Thyroid gland (tissue), 4 donors: ENCODE measurements around the gene ALDH3A1. TPM values are rescaled to one million over a fixed set of nuclear protein-coding genes. Genes with fewer than 3 reads are reported as not detected.
A peak's percentile ranks its signal among the peaks of the same experiment; 100 is the strongest.

Experiments used
- DNase-seq, 2 donors: peaks; one replicate each; pipeline ENCODE4 v3.0.0-alpha.2; 2019
- H3K27ac ChIP-seq, 3 donors: fragments of 200-600 bp; sonication (generic); 1 replicate in 2 of 3; 2 replicates in 1 of 3; pipeline ENCODE4 v1.5.1; 2016 to 2019; ENCODE audit warnings: mild to moderate bottlenecking in 1 of 3, moderate library complexity in 1 of 3
- H3K27me3 ChIP-seq: fragments of 200-600 bp; sonication (generic); one replicate; pipeline ENCODE4 v1.5.1; 2019
- H3K36me3 ChIP-seq, 2 donors: fragments of 200-600 bp; sonication (generic); one replicate each; pipeline ENCODE4 v1.5.1; 2016 to 2019
- H3K4me1 ChIP-seq, 2 donors: fragments of 200-600 bp; sonication (generic); one replicate each; pipeline ENCODE4 v1.5.1; 2017 to 2019
- H3K4me3 ChIP-seq, 3 donors: fragments of 200-600 bp; sonication (generic); replicated peaks in 1 of 3; 1 replicate in 2 of 3; 2 replicates in 1 of 3; pipeline ENCODE4 v1.5.1; 2016; ENCODE audit warnings: mild to moderate bottlenecking in 1 of 3
- H3K9me3 ChIP-seq: fragments of 200-600 bp; sonication (generic); one replicate; pipeline ENCODE4 v1.5.1; 2017
- POLR2A ChIP-seq, 2 donors: fragments of 450-650 bp; IDR thresholded peaks; one replicate each; pipeline ENCODE4 v1.6.1; 2017; ENCODE audit warnings: antibody characterized with exemption in 2 of 2, mild to moderate bottlenecking in 2 of 2, moderate library complexity in 1 of 2
- WGBS, 2 donors: methylation state at CpG; one replicate each; pipeline ENCODE4 v1.1.5; 2017; 5-methylcytosine and 5-hydroxymethylcytosine counted together
- intact Hi-C: fragments of 100-400 bp; cut with DNase I; formaldehyde crosslinking; loops from one replicate; pipeline ENCODE4 v1.15.1; 2023
- total RNA-seq, 4 donors: library from RNA; depleted of rRNA; stranded (reverse); fragments of >200 nt; gene quantifications; one replicate each; pipeline ENCODE4 v1.2.3, GENCODE V29; 2016
- TF ChIP-seq, protein P1 (sequence below), 6 experiments: fragments of 200-600 bp in 3 of 6; fragments of 450-650 bp in 3 of 6; sonication (generic) in 3 of 6; IDR thresholded peaks; one replicate each; pipeline ENCODE4 v1.5.1; 2016 to 2019; ENCODE audit warnings: antibody characterized with exemption in 6 of 6, mild to moderate bottlenecking in 2 of 6, inconsistent platforms in 1 of 6, moderate library complexity in 1 of 6

Gene ALDH3A1
- total RNA-seq, 4 donors from 2014 or later: 0.94 to 1.6 (median 1.1) TPM; not detected in 1

DNA sequence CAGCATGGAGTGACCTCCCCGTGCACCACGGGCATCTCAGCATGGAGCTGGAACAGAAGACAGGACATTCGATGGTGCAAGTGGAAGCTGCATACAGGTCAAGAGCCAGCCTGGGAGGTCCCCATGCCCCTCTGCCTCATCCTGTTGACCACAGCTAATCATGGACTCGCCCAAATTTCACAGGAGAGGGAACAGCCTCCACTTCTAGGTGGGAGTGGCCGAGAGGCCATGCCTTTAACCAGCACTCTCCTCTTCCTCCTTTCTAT, 28.0 kb downstream of the ALDH3A1 start:
- peak overlapping the region; percentile 1 to 59 (median 47) for H3K27ac ChIP-seq
- no peak for DNase-seq
- H3K27me3 ChIP-seq: no peaks in the 10 kb centered on the region
- no peaks in the 10 kb centered on the region for H3K36me3 ChIP-seq
- H3K4me1 ChIP-seq: peaks cover 26 to 58% of the 10 kb centered on the region in 2 donors
- intact Hi-C loops: no loop called here
- no peak for TF ChIP-seq POLR2A (IDR thresholded peaks at IDR 0.05)
- TF ChIP-seq, protein P1, sequence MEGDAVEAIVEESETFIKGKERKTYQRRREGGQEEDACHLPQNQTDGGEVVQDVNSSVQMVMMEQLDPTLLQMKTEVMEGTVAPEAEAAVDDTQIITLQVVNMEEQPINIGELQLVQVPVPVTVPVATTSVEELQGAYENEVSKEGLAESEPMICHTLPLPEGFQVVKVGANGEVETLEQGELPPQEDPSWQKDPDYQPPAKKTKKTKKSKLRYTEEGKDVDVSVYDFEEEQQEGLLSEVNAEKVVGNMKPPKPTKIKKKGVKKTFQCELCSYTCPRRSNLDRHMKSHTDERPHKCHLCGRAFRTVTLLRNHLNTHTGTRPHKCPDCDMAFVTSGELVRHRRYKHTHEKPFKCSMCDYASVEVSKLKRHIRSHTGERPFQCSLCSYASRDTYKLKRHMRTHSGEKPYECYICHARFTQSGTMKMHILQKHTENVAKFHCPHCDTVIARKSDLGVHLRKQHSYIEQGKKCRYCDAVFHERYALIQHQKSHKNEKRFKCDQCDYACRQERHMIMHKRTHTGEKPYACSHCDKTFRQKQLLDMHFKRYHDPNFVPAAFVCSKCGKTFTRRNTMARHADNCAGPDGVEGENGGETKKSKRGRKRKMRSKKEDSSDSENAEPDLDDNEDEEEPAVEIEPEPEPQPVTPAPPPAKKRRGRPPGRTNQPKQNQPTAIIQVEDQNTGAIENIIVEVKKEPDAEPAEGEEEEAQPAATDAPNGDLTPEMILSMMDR (IDR thresholded peaks at IDR 0.05): no peak
- H3K4me3 ChIP-seq: no peak overlapping the region
- no peaks in the 10 kb centered on the region for H3K9me3 ChIP-seq
- 69 to 78% methylated on average over 5 of the region's 5 CpGs for WGBS, 2 donors

DNA sequence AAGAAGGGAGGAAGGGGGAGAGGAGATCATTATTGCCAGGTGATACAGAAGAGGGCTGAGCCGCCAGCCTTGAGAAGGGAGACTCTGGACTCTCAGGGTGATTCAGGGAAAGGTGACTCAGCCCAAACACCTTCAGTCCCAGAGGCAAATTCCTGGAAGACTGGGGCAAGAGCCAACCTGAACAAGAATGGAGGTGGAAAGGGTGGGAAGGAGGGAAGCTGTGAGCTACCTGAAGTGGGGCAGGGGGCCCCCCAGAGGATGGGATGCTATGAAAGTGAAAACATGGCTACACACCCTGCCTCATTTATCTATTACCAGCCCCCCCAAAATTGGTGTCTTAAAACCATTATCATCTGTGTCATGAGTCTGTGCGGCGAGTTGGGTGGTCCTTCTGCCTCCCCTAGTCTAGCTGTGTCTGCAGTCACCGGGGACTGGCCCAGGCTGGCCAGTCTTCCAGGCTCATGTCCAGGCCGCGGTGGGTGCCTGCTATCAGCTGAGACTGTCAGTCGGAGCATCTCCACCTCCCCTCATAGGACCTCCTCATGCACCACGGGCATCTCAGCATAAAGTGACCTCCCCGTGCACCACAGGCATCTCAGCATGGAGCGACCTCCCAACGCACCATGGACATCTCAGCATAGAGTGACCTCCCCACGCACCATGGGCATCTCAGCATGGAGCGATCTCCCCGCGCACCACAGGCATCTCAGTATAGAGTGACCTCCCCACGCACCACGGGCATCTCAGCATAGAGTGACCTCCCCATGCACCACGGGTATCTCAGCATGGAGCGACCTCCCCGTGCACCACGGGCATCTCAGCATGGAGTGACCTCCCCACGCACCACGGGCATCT, 28.5 kb downstream of the ALDH3A1 start:
- peak overlapping the region in 1 of 3 donors; percentile 59 for H3K27ac ChIP-seq

DNA sequence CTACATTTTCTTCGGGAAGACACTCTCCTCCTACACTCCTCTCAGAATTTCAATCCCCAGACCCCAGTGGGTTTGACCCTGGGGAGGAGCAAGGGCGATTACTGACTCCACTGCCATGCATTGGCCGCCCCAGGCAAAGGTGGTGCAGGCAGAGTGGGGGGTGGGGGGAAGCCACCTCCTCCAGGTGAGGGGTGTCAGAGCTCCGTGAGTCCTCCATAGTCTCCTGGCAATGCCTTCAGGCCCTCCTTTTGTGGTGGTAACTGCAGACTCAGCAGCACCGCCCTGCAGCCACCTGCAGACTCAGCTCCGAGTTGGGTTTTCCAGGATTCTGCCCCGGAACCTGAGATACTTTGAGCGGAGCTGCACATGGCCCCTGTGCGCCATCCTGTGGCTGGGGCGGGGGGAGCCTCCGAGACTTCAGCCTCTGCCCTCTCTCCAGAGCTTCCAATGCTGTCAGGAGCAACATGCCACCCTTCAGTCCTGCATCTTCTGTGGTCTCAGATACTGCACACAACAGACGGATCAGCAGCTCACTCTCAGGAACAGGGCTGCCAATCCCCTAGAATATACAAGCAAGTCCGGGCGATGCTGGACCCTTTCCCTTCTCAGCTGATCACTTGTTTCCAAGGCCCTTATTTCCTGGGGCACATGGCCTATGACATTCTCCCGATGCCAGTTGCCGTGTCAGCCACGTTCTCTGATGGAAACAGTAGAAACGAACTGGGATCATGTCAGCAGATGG, 29.3 kb downstream of the ALDH3A1 start:
- TF ChIP-seq POLR2A (IDR thresholded peaks at IDR 0.05): no peak
- TF ChIP-seq, protein P1 (IDR thresholded peaks at IDR 0.05): no peak
- Histone ChIP-seq H3K4me3 (no peak overlapping the region), H3K27ac (peak overlapping the region in 1 of 3 donors; percentile 65), H3K9me3 (no peaks in the 10 kb centered on the region), H3K36me3 (no peaks in the 10 kb centered on the region), H3K27me3 (no peaks in the 10 kb centered on the region), H3K4me1 (peaks cover 30 to 70% of the 10 kb centered on the region in 2 donors)
- intact Hi-C loops: no loop called here
- 84 to 92% methylated on average over 13 to 15 of the region's 18 CpGs for WGBS, 2 donors
- no peak for DNase-seq

More for the DNA sequence above, 28.5 kb downstream of the ALDH3A1 start:
- H3K4me3 ChIP-seq: no peak overlapping the region
- no peak for TF ChIP-seq POLR2A (IDR thresholded peaks at IDR 0.05)
- TF ChIP-seq, protein P1 (IDR thresholded peaks at IDR 0.05): no peak
- intact Hi-C loops: no loop called here
- H3K9me3 ChIP-seq: no peaks in the 10 kb centered on the region
- peaks cover 28 to 63% of the 10 kb centered on the region in 2 donors for H3K4me1 ChIP-seq
- no peak for DNase-seq
- H3K27me3 ChIP-seq: no peaks in the 10 kb centered on the region
- no peaks in the 10 kb centered on the region for H3K36me3 ChIP-seq
- WGBS, 2 donors: 92% methylated on average over 17 to 23 of the region's 23 CpGs

DNA sequence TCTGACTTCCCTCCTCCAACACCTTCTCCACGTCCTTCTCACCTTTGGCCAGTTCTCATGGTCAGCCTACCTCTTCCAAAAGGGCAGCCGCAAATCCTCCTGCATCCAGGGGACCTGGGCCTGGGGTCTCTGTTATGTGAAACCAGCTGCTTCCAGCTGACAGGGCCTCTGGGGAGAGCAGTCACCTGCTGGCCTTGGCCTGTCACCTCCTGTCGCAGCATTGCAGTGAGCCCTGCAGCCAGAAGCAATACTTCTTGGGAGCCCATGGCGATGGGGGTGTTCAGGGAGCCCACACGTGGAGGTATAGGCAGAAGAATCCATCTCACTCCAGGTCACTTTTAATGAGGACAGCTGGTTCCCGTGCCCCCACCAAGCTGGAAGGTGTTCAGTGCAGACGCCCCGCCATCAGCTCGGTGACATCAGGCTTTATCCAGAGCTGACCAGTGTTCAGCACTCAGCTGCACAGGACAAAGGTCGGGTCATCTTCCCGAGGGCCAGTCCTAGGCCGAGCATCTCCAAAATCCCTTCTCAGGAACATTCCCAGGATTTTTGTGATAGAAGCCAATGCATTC, 30.0 kb downstream of the ALDH3A1 start:
- 89 to 90% methylated on average over 5 to 12 of the region's 12 CpGs for WGBS, 2 donors
- no peak for TF ChIP-seq POLR2A (IDR thresholded peaks at IDR 0.05)
- TF ChIP-seq, protein P1 (IDR thresholded peaks at IDR 0.05): no peak

More for the DNA sequence above, 30.0 kb downstream of the ALDH3A1 start:
- Histone ChIP-seq H3K27me3 (no peaks in the 10 kb centered on the region), H3K9me3 (no peaks in the 10 kb centered on the region), H3K27ac (peak overlapping the region; percentile 41 to 65 (median 43)), H3K4me1 (peaks cover 30 to 70% of the 10 kb centered on the region in 2 donors), H3K4me3 (no peak overlapping the region), H3K36me3 (no peaks in the 10 kb centered on the region)
- no peak for DNase-seq
- intact Hi-C loops: no loop called here
